Panc1 (cell line): ENCODE data around the gene ATE1. TPM values are rescaled to one million over a fixed set of nuclear protein-coding genes. Genes with fewer than 3 reads are reported as not detected.
A peak's percentile ranks its signal among the peaks of the same experiment; 100 is the strongest.
"Not testable (repeated sequence)": the region's sequence is repeated elsewhere in the genome, so short reads cannot be mapped to it uniquely, and the experiment has no call there.

Source experiments
- ATAC-seq: fragments of 200-7000 bp; cut with Tn5 transposase; 2 replicates; pipeline ENCODE4 v1.9.1; 2020; ENCODE audit warnings: mild to moderate bottlenecking, moderate library complexity
- BruUV-seq: library from RNA; stranded (reverse); fragments of 400-500 nt; replicated peaks from 2 replicates; lab custom pipeline; 2021; lab: Mats Ljungman, UMichigan
- CTCF ChIA-PET: fragments of 300-600 bp; sonication (Branson Sonifier 250); formaldehyde crosslinking; loops from one replicate; lab custom pipeline; 2022; ENCODE audit warnings: antibody characterized with exemption; lab: Charles Lee
- POLR2A ChIA-PET: fragments of 300-600 bp; sonication (Branson Sonifier 250); formaldehyde crosslinking; loops from one replicate; lab custom pipeline; 2022; ENCODE audit warnings: antibody characterized with exemption; lab: Charles Lee
- DNase-seq: peaks from one replicate; pipeline ENCODE4 v3.0.0-alpha.2; 2010; ENCODE audit warnings: low read depth, low spot score
- H3K27ac ChIP-seq: 2 replicates; pipeline ENCODE4 v1.5.1; 2011; ENCODE audit warnings: mild to moderate bottlenecking, low read length, inconsistent platforms
- H3K27me3 ChIP-seq: fragments of 200-500 bp; sonication (Bioruptor generic); 2 replicates; pipeline ENCODE4 v1.6.0; 2014; ENCODE audit warnings: low read length, inconsistent platforms; ENCODE audit not compliant: control insufficient read depth, insufficient read depth
- H3K36me3 ChIP-seq: fragments of 200-500 bp; sonication (Bioruptor generic); 2 replicates; pipeline ENCODE4 v1.5.1; 2014; ENCODE audit warnings: inconsistent platforms, mild to moderate bottlenecking, low read length, moderate library complexity; ENCODE audit not compliant: control insufficient read depth, insufficient read depth
- H3K4me1 ChIP-seq: 2 replicates; pipeline ENCODE4 v1.5.1; 2011; ENCODE audit warnings: inconsistent platforms, mild to moderate bottlenecking, low read length, moderate library complexity; ENCODE audit not compliant: control insufficient read depth, insufficient read depth
- H3K4me3 ChIP-seq, 2 experiments: 2 replicates each; pipeline ENCODE4 v1.5.1; 2011 to 2012; ENCODE audit warnings: low read depth in 2 of 2, low read length in 2 of 2, mild to moderate bottlenecking in 2 of 2, inconsistent platforms in 1 of 2, moderate library complexity in 1 of 2
- H3K9me3 ChIP-seq: fragments of 200-500 bp; sonication (Bioruptor generic); 2 replicates; pipeline ENCODE4 v1.5.1; 2014; ENCODE audit warnings: low read depth, mild to moderate bottlenecking, inconsistent platforms, low read length, moderate library complexity; ENCODE audit not compliant: control insufficient read depth, insufficient read depth
- CTCF ChIP-seq: fragments of 450-650 bp; IDR thresholded peaks from 2 replicates; pipeline ENCODE4 v1.5.1; 2017; ENCODE audit warnings: mild to moderate bottlenecking
- POLR2AphosphoS5 ChIP-seq: IDR thresholded peaks from 2 replicates; pipeline ENCODE4 v1.6.1; 2012; ENCODE audit warnings: mild to moderate bottlenecking, low read depth, low read length, moderate library complexity
- TCF7L2 ChIP-seq: IDR thresholded peaks from 2 replicates; pipeline ENCODE4 v1.6.1; 2011; ENCODE audit warnings: mild to moderate bottlenecking, low read depth, low read length, inconsistent platforms
- in situ Hi-C: cut with HindIII; loops from 2 replicates; pipeline ENCODE4 v1.10.0; 2016; ENCODE audit warnings: low sequenced_read_pairs, low pct_unique_long_range_greater_than_20kb
- intact Hi-C: fragments of 100-400 bp; cut with micrococcal nuclease; formaldehyde crosslinking; loops from one replicate; pipeline ENCODE4 v1.10.0; 2022; ENCODE audit not compliant: unreplicated experiment
- total RNA-seq: library from RNA; stranded (reverse); gene quantifications from one replicate; pipeline ENCODE4 v1.2.1, GENCODE V29; 2021; ENCODE audit not compliant: unreplicated experiment

The ATE1 gene
- total RNA-seq, 1 experiment from 2014 or later = 45.5 TPM

DNA sequence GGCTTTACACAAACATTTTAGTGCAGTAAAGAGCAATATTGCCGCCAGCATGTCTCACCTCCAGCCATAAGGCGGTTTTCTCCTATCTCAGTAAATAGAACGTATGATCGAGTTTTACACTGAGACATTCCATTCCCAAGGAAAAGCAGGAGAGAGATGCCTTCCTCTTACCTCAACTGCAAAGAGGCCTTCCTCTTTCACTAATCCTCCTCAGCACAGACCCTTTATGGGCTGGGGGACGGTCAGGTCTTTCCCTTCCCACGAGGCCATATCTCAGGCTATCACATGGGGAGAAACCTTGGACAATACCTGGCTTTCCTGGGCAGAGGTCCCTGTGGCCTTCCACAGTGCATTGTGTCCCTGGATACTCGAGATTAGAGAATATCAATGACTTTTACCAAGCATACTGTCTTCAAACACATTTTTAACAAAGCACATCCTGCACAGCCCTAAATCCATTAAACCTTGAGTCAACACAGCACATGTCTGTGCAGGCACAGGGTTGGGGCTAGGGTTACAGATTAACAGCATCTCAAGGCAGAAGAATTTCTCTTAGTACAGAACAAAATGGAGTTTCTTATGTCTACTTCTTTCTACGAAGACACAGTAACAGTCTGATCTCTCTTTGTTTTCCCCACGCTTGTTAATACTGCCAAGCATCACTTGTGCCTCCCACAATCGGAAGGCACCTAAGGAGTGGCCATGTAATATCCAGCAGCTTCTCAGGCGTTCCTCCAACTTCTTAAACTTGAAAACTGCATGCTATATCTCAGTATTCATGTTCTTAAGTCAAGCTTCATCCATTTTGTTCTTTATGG, 2.6 kb upstream of the ATE1 start:
- BruUV-seq, H3K4me3 ChIP-seq, H3K9me3 ChIP-seq, POLR2A ChIA-PET, CTCF ChIA-PET, H3K27me3 ChIP-seq, ATAC-seq, DNase-seq, in situ Hi-C loops, H3K36me3 ChIP-seq, intact Hi-C loops: not testable (repeated sequence)
- Histone ChIP-seq H3K27ac (peak overlapping the region; percentile 41), H3K4me1 (peaks cover 16% of the 10 kb centered on the region)
- TF ChIP-seq POLR2AphosphoS5 = 0 out of 2 replicates have a peak, but pooled peaks have one; percentile 20

GRCh38 chr10:121929585-121930267, 1.9 kb upstream of the ATE1 start:
- intact Hi-C loops = loop anchor here (5.0 kb wide), 1 partner anchor 183 kb away; no protein-coding TSS in a partner anchor
- ATAC-seq, DNase-seq, H3K9me3 ChIP-seq, in situ Hi-C loops, BruUV-seq, H3K27me3 ChIP-seq, CTCF ChIA-PET, H3K4me3 ChIP-seq, H3K36me3 ChIP-seq: not testable (repeated sequence)
- peak overlapping the region; percentile 41 for H3K27ac ChIP-seq
- POLR2A ChIA-PET = interaction anchor here (0.6 kb wide), 1 partner anchor 1008 kb away, joined by 4 read pairs; no protein-coding TSS in a partner anchor
- peaks cover 16% of the 10 kb centered on the region for H3K4me1 ChIP-seq

DNA sequence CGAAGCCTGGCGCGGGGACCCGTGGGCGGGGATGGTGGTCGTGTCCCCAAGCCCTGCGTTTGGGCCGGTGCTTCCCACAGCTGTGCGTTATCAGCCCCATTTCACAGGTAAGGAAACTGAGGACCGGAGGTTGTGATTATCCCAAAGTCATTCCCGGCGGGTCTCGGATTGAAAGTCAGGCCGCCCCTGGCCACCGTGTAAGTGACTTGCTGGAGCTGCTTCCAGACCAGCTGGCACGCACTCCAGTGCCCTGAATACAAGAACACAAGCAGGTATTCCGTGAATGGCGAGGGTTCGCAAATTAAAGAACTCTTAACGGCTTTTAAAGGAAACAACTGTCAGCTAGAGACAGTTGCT, 675 bp upstream of the ATE1 start:
- peak; percentile 18 for ATAC-seq
- H3K9me3 ChIP-seq = no peaks in the 10 kb centered on the region
- intact Hi-C loops = loop anchor here (5.0 kb wide), 1 partner anchor 184 kb away; no protein-coding TSS in a partner anchor
- in situ Hi-C loops = no loop called here
- H3K36me3 ChIP-seq = peaks cover 3% of the 10 kb centered on the region; the same call in 1 of the 2 replicates
- no peaks in the 10 kb centered on the region for H3K27me3 ChIP-seq
- peak overlapping the region; percentile 84 for H3K27ac ChIP-seq
- TSS peak; percentile 85 for BruUV-seq
- POLR2A ChIA-PET = interaction anchor here (0.6 kb wide), 2 partner anchors 11 to 29 kb away, joined by 3 to 12 read pairs; no protein-coding TSS in a partner anchor
- peaks cover 16% of the 10 kb centered on the region for H3K4me1 ChIP-seq
- no peak for DNase-seq
- peak overlapping the region; percentile 69 to 79 for H3K4me3 ChIP-seq
- TF ChIP-seq CTCF (no peak), TCF7L2 (no peak), POLR2AphosphoS5 (no peak)
- CTCF ChIA-PET = no interaction called here
